HG03469 (cell line): ENCODE measurements around the gene SLC2A4.

Experiments used
- ATAC-seq: cut with Tn5 transposase; IDR thresholded peaks from one replicate; pipeline ENCODE4 v1.9.1; 2021; ENCODE audit warnings: mild to moderate bottlenecking, moderate library complexity, moderate number of reproducible peaks; ENCODE audit not compliant: unreplicated experiment

Gene SLC2A4

GRCh38 chr17:7263801-7264078 is 17.8 kb upstream of the SLC2A4 start:
- no peak for ATAC-seq

DNA sequence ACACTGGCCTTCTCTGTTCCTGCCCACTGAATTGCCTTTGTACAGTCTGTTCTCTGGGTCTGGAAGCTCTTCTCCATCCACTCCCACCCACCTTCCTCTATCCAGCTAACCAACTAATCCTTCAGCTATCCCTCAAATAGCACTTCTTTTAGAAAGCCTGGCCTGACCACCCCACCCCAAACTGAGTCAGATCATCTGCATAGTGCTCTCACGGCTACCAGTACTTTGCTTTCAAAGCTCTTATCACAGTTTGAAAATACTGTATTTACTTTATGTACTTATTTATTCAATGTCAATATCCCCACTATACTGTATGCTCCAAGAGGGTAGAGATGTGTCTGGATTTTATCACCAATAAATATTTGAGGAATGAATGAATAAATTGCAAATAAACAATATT is 14.7 kb upstream of the SLC2A4 start:
- no peak for ATAC-seq

DNA sequence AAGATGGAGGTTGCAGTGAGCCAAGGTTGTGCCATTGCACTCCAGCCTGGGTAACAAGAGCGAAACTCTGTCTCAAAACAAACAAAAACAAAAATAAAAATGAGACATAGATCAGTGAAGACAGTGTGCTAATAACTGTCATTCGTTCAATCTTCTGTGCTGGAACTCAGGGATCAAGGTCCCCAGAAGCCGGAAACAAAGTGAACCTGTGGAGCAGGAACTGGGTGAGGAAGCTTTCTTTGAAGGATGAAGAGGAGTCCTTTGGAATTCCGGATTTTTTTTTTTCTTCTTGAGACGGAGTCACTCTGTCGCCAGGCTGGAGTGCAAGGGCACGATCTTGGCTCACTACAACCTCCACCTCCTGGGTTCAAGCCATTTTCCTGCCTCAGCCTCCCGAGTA is 2.1 kb upstream of the SLC2A4 start:
- no peak for ATAC-seq

DNA sequence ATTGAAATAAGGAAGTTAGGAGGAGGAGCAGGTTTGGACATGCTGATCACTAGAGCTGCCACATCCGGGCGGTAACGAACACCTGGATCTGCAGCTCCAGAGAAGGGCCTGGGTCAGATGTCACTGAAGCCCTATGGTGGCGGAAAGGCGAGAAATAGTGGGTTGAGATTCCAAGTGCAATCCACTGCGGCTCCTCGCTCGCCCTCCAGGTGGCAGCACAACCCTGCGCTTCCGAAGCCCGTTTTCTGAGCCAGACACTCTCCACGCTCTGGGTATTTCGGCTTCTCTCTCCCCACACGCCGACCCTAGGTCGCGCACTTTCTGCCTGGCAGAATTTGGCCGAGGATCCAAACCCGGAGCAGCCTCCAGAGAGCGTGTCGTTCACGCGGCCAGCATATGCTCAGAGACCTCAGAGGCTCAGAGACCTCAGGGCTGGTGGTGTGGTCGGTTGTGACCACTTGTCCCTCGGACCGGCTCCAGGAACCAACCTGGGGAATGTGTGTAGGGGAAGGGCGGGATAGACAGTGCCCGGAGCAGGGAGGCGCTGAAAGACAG is 922 bp upstream of the SLC2A4 start:
- no peak for ATAC-seq

- ATAC-seq = no peak
Measured at GRCh38 chr17:7281953-7282751, 634 bp downstream of the SLC2A4 start.

GRCh38 chr17:7282752-7283321 is 1.3 kb downstream of the SLC2A4 start:
- no peak for ATAC-seq

- no peak for ATAC-seq
Measured at GRCh38 chr17:7283471-7284216, 2.1 kb downstream of the SLC2A4 start.

GRCh38 chr17:7284911-7285310 is 3.4 kb downstream of the SLC2A4 start:
- ATAC-seq = no peak

DNA sequence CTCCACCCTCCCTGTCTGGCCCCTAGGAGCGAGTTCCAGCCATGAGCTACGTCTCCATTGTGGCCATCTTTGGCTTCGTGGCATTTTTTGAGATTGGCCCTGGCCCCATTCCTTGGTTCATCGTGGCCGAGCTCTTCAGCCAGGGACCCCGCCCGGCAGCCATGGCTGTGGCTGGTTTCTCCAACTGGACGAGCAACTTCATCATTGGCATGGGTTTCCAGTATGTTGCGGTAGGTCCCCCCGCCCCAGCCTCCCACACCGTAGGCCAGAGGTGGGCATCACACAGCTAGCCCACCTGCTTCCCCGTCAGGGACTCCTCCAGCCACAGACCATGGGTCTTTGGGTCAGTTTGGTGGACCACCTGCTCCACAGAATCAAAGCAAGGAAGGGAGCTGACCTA is 4.2 kb downstream of the SLC2A4 start:
- no peak for ATAC-seq

DNA sequence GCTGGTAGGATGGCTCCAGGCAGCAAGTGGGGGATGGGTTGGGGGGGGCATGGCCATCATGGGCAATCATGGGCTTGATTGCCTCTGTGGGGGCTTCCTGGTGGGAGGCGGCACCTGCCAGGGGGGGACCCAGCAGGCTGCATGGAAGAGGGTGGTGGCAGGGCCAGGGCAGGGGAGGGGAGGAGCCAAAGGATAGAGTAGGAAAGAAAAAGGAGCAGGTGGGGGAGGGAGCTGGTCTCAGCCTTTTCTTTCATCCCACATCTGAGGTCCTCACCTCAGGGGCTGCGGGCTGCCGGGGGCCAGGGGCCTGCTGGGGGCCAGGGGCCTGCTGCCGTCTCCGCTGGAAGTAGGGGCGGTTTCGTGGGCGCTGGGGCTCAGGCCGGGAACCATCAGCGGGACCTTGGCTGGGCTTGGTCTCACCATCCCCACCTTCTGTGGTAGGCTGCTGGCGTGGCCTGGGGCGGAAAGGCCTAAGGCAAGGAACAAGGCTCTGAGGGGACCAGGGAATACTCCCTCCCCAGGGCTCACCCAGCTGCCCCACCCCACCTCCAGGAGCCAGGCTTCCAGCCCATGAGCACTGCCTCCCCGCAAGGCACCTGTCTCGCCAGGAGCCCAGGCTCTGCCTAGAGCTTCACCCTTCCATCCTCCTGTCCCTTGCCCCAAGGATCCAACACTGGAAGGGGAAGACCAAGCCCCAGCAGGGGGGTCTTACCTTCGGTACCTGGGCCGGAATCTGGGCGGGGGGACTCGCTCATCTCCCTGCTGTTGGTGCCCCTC is 7.9 kb downstream of the SLC2A4 start:
- no peak for ATAC-seq

DNA sequence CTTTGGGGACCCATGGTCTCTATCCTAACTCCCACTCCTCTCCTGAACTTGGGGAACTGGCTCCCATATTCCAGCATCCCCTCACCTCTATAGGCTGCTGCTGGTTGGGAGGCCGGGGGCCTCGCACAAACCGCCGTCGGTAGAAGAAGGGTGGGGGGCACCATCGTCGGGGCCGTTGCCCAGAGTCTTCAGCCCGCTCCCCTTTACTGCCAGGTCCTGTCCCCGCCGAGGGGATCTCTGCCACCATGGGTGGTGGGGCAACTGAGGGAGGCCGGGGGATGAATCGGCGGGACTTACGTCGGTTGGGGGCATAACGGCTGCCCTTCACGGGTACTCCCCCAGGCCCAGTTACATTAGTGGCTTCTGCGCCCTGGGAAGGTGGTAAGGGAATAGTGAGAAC is 8.6 kb downstream of the SLC2A4 start:
- ATAC-seq = no peak

DNA sequence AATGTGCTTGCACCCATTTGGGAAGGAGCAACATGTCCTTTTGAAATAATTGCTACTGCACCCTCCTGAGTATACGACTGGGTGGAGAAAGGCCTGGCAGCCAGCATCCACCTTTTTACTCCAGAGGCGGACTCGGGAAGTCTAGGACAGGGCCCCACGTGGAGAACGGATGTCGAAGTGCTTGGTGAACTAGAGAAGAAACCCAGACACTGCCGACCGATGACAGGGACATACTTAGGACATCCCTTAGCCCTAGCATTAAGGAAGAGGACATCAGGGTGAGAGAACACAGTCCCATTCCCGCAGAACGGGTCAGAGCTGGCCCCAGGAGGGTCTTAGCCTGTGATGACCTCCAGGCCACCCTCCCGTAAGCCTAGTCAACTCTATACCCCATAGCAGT is 9.2 kb downstream of the SLC2A4 start:
- no peak for ATAC-seq

- ATAC-seq = no peak
Measured at GRCh38 chr17:7292194-7292593, 10.7 kb downstream of the SLC2A4 start.

DNA sequence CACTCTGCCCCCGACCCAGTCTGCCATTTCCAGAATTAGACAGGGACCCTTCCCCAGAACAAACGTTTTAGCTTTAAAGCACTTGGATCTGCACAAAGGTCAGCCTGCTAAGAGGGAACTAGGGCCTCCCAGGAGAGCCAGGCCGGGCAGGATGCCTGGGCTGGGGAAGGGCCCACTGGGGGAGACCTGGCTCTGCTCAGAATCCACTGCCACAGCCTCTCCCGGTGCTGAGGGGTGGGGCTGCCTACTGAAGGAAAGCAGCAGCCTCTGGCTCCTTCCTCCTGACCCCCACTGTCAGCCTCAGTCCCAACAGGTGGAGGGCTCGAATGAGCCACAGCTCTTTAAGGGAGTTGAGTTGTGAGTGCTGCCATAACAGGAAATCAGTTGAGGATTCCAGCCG is 11.2 kb downstream of the SLC2A4 start:
- ATAC-seq = no peak

GRCh38 chr17:7293159-7293558 is 11.6 kb downstream of the SLC2A4 start:
- no peak for ATAC-seq

DNA sequence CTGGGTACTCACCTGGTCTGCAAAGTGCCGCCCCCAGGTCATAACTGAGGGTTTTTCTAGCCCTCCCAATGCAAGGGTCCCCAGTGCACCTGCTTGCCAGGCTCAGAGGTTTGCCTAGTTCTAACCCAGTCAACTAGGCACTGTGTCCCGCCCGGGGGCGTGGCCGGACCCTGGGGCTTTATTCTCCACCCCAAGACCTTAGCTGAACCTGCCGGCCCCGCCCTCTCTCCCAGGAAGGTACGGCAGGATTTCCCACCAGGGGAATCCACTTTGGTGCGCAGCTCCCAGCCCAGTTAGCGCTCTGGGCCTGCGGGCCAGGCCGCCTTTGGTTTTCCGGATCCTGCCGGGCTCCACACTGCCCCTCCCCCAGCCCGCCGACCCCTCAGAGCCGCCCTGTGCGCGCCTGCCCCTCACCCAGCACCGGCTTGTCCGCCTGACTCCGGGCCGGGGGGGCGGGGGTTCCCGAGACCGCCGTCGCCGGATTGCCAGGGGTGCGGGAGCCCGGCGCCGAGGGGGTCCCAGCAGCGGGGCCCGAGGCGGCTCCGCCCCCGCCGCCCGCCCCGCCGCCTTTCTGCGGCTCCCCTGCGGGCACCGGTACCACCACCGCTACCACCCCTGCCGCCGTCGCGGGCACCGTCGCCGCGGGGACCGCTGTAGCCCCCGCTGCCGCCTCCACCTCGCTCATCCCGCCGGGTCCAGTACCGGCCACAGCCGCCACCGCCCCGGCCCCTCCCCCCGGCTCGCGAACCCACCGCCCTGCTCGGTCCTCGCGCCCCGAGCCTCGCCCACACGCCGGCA is 12.5 kb downstream of the SLC2A4 start:
- no peak for ATAC-seq

DNA sequence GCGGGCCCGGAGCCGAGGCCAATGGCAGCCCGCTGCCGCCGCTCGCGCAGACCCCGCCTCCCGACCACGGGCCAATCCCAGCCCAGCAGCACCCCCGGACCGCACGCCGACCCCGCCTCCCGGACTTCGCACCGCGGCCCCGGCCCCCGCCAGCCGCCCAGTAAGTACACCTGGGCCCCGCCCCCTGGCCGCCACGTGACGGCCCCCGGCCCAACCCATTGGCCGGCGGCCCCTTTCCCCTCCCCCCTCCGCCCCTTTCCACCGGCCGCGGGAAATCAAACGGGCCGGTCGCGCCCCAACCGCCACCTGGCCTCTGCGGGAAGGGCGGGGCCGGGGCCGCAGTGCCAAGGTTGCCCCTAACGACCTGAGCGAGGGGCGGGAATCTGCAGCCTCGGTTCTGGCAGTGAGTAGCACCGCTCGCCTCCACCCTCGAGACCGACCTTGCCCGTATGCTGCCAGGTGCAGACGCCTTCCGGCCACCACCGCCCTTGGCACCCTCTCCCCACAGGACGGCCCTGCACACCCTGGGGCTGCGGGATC is 13.2 kb downstream of the SLC2A4 start, which contains the start of gene YBX2:
Gene YBX2, minus strand, starts transcription at position 26 of the 540 bp plus-strand sequence. CDS start 139 bp downstream, outside the sequence.
- no peak for ATAC-seq

GRCh38 chr17:7295230-7296180 is 14.0 kb downstream of the SLC2A4 start:
- no peak for ATAC-seq
